Smooth muscle cell (in vitro differentiated cells): ENCODE measurements around the gene TRAF3. TPM values are rescaled to one million over a fixed set of nuclear protein-coding genes. Genes with fewer than 3 reads are reported as not detected.

Experiments
- DNase-seq: peaks from one replicate; lab custom pipeline; 2025; ENCODE audit not compliant: unreplicated experiment; lab: John Stamatoyannopoulos, UW
- H2AFZ ChIP-seq: fragments of 200-600 bp; sonication (generic); 2 replicates; pipeline ENCODE4 v1.6.0; 2016; ENCODE audit warnings: antibody characterized with exemption, low read depth, mild to moderate bottlenecking
- H3F3A ChIP-seq: fragments of 200-600 bp; sonication (generic); 2 replicates; pipeline ENCODE4 v1.6.0; 2017; ENCODE audit warnings: antibody characterized with exemption, low read depth
- H3K27ac ChIP-seq: fragments of 200-600 bp; sonication (generic); 2 replicates; pipeline ENCODE4 v1.5.1; 2016; ENCODE audit warnings: low read depth, mild to moderate bottlenecking
- H3K27me3 ChIP-seq: fragments of 200-600 bp; sonication (generic); 2 replicates; pipeline ENCODE4 v1.6.1; 2016; ENCODE audit warnings: low read depth, mild to moderate bottlenecking
- H3K36me3 ChIP-seq: fragments of 200-600 bp; sonication (generic); 2 replicates; pipeline ENCODE4 v1.5.1; 2016; ENCODE audit warnings: low read depth
- H3K4me1 ChIP-seq: fragments of 200-600 bp; sonication (generic); 2 replicates; pipeline ENCODE4 v1.5.1; 2016; ENCODE audit warnings: low read depth
- H3K4me2 ChIP-seq: fragments of 200-600 bp; sonication (generic); 2 replicates; pipeline ENCODE4 v1.6.0; 2016; ENCODE audit warnings: mild to moderate bottlenecking
- H3K4me3 ChIP-seq: fragments of 200-600 bp; sonication (generic); 2 replicates; pipeline ENCODE4 v1.5.1; 2016; ENCODE audit warnings: mild to moderate bottlenecking
- H3K79me2 ChIP-seq: fragments of 200-600 bp; sonication (generic); 2 replicates; pipeline ENCODE4 v1.6.0; 2016; ENCODE audit warnings: low read depth, mild to moderate bottlenecking
- H3K9ac ChIP-seq: fragments of 200-600 bp; sonication (generic); 2 replicates; pipeline ENCODE4 v1.6.0; 2016; ENCODE audit warnings: low read depth
- H3K9me3 ChIP-seq: fragments of 200-600 bp; sonication (generic); replicated peaks from 2 replicates; pipeline ENCODE4 v1.5.1; 2016; ENCODE audit warnings: low read depth
- H4K20me1 ChIP-seq: fragments of 200-600 bp; sonication (generic); 2 replicates; pipeline ENCODE4 v1.6.0; 2016; ENCODE audit warnings: low read depth
- CTCF ChIP-seq: fragments of 200-600 bp; sonication (generic); IDR thresholded peaks from 2 replicates; pipeline ENCODE4 v1.5.1; 2017; ENCODE audit warnings: borderline replicate concordance, mild to moderate bottlenecking, antibody characterized with exemption; ENCODE audit not compliant: insufficient read depth, poor library complexity, severe bottlenecking
- WGBS: methylation state at CpG from one replicate; pipeline ENCODE4 v1.1.7; 2016; ENCODE audit warnings: low lambda C conversion rate; 5-methylcytosine and 5-hydroxymethylcytosine counted together
- polyA plus RNA-seq: library from polyadenylated mRNA; unstranded; fragments of >200 nt; fragmentation: Nextera tagmentation; extraction: Ambion mirVana; gene quantifications from 2 replicates; pipeline ENCODE4 v1.2.1, GENCODE V29; 2016
- total RNA-seq: library from RNA; depleted of rRNA; stranded (reverse); fragments of >200 nt; gene quantifications from 2 replicates; pipeline ENCODE4 v1.2.3, GENCODE V29; 2014

Gene TRAF3
- total and polyA plus RNA-seq, 2 experiments from 2014 or later = 9.4 to 24.6 TPM

DNA sequence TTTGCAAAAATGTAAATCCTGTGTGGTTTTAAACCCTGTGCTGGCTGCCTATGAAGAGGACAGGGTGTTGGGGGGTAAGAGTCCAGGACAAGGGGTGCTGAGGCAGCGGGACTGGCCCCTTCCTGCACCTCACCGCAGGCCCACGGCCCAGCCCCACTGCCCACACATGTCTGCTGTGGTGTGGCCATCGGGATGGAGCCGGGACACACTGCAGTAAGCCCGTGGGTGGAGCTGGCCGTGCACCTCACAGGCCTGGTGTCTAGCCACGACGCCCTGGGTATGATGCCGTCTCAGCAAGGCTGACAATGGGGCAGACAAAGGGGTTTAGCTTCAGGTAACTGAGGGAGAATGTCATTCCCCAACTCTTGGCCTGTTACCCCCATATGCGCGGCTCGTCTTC, 164.8 kb downstream of the TRAF3 start:
- Histone ChIP-seq H3K4me2 (no peak overlapping the region), H3K9ac (no peak overlapping the region), H3K27ac (no peak overlapping the region), H3K4me3 (no peak overlapping the region), H3K36me3 (peaks cover 5% of the 10 kb centered on the region), H3K4me1 (no peaks in the 10 kb centered on the region), H3F3A (no peaks in the 10 kb centered on the region), H2AFZ (no peak overlapping the region), H3K27me3 (no peaks in the 10 kb centered on the region), H4K20me1 (peaks cover 21% of the 10 kb centered on the region), H3K9me3 (no peaks in the 10 kb centered on the region), H3K79me2 (no peaks in the 10 kb centered on the region)
- 87% methylated on average over 13 of the region's 13 CpGs for WGBS
- no peak for DNase-seq
- no peak for TF ChIP-seq CTCF

- Histone ChIP-seq H3K36me3 (peaks cover 5% of the 10 kb centered on the region), H3K4me3 (no peak overlapping the region), H3K79me2 (no peaks in the 10 kb centered on the region), H3K9ac (no peak overlapping the region), H3K4me2 (no peak overlapping the region), H3K9me3 (no peaks in the 10 kb centered on the region), H2AFZ (no peak overlapping the region), H3F3A (no peaks in the 10 kb centered on the region), H3K27me3 (no peaks in the 10 kb centered on the region), H3K4me1 (no peaks in the 10 kb centered on the region), H3K27ac (no peak overlapping the region), H4K20me1 (peaks cover 15% of the 10 kb centered on the region)
- no peak for TF ChIP-seq CTCF
- DNase-seq = no peak
- WGBS = 96% methylated on average over 16 of the region's 16 CpGs
Observed at GRCh38 chr14:102943454-102943853, 166.2 kb downstream of the TRAF3 start.

DNA sequence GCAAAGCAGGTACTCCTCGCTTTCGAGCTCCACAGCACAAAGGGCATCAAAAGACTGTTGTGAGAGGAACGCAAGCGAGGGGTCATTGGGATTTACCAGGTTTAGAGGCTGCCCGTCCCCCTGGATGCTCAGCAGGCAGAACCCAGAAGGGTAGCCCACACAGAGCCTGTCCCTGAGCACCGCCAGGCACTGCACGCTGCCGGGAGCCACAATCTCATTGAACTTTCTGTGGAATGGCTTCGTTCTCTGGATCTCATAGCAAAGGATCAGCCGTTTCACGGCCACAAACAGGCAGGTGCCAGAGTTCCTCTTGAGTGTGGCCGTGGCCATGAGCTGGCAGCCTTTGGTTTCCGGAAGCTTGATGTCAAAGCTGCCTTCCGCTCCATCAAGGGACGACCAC, 166.7 kb downstream of the TRAF3 start:
- Histone ChIP-seq H3K4me1 (no peaks in the 10 kb centered on the region), H3K4me2 (no peak overlapping the region), H3K4me3 (no peak overlapping the region), H3K27me3 (no peaks in the 10 kb centered on the region), H3K79me2 (no peaks in the 10 kb centered on the region), H4K20me1 (peaks cover 15% of the 10 kb centered on the region), H3F3A (no peaks in the 10 kb centered on the region), H3K36me3 (peaks cover 5% of the 10 kb centered on the region), H3K9me3 (no peaks in the 10 kb centered on the region), H2AFZ (no peak overlapping the region), H3K27ac (no peak overlapping the region), H3K9ac (no peak overlapping the region)
- TF ChIP-seq CTCF = no peak
- DNase-seq = no peak
- 99% methylated on average over 15 of the region's 15 CpGs for WGBS
